HCT116 (cell line): ENCODE data around the gene C1orf105. TPM values are rescaled to one million over a fixed set of nuclear protein-coding genes. Genes with fewer than 3 reads are reported as not detected.

ENCODE experiments used
- ATAC-seq: fragments of 200-7000 bp; cut with Tn5 transposase; 2 replicates; pipeline ENCODE4 v1.9.1; 2020; ENCODE audit warnings: mild to moderate bottlenecking, moderate library complexity
- BruUV-seq: library from RNA; stranded (reverse); fragments of 400-500 nt; replicated peaks from 2 replicates; lab custom pipeline; 2021; lab: Mats Ljungman, UMichigan
- CTCF ChIA-PET: fragments of 300-600 bp; sonication (Branson Sonifier 250); formaldehyde crosslinking; loops from one replicate; lab custom pipeline; 2021; ENCODE audit warnings: antibody characterized with exemption; lab: Charles Lee
- POLR2A ChIA-PET: fragments of 300-600, 350-600 bp; sonication (Branson Sonifier 250); formaldehyde crosslinking; loops from one replicate; lab custom pipeline; 2021; ENCODE audit warnings: antibody characterized with exemption; lab: Charles Lee
- RAD21 ChIA-PET, 2 experiments: fragments of 300-600 bp; sonication (Branson Sonifier 250); formaldehyde crosslinking; loops; one replicate each; lab custom pipeline; 2023; ENCODE audit warnings: low total read pairs in 2 of 2; ENCODE audit not compliant: uncharacterized antibody in 2 of 2, unreplicated experiment in 2 of 2, low non-redundant PET in 1 of 2; lab: Charles Lee
- DNase-seq: peaks from one replicate; pipeline ENCODE4 v3.0.0-alpha.2; 2010; ENCODE audit warnings: low read depth, low spot score
- H2AFZ ChIP-seq: fragments of 200-600 bp; shearing (Covaris generic), sonication (generic); 2 replicates; pipeline ENCODE4 v1.6.1; 2017; ENCODE audit warnings: low read depth, mixed run types, mixed read lengths, antibody characterized with exemption, low read length; ENCODE audit not compliant: poor library complexity, severe bottlenecking
- H3K27ac ChIP-seq: 2 replicates; pipeline ENCODE4 v1.5.1; 2012; ENCODE audit warnings: low read depth, low read length
- H3K27me3 ChIP-seq: fragments of 200-600 bp; sonication (generic); 2 replicates; pipeline ENCODE4 v1.6.1; 2016; ENCODE audit warnings: mixed run types, low read length, mixed read lengths; ENCODE audit not compliant: insufficient read depth
- H3K36me3 ChIP-seq, 2 experiments: fragments of 200-500 bp in 1 of 2; fragments of 200-600 bp in 1 of 2; sonication (Bioruptor generic) in 1 of 2; sonication (generic) in 1 of 2; 2 replicates each; pipeline versions ENCODE4 v1.5.1 to v1.6.1; 2014 to 2016; ENCODE audit warnings: low read length in 2 of 2, inconsistent platforms in 1 of 2, mixed read lengths in 1 of 2, mixed run types in 1 of 2; ENCODE audit not compliant: insufficient read depth in 2 of 2, control insufficient read depth in 1 of 2
- H3K4me1 ChIP-seq, 2 experiments: fragments of 200-600 bp in 1 of 2; sonication (generic) in 1 of 2; 2 replicates each; pipeline versions ENCODE4 v1.5.1 to v1.6.1; 2012 to 2017; ENCODE audit warnings: low read length in 2 of 2, inconsistent platforms in 1 of 2, mild to moderate bottlenecking in 1 of 2, mixed read lengths in 1 of 2, mixed run types in 1 of 2, moderate library complexity in 1 of 2; ENCODE audit not compliant: insufficient read depth in 2 of 2, control insufficient read depth in 1 of 2
- H3K4me2 ChIP-seq: fragments of 200-600 bp; sonication (generic); 2 replicates; pipeline ENCODE4 v1.6.1; 2017; ENCODE audit warnings: mixed run types, low read length, mixed read lengths
- H3K4me3 ChIP-seq, 2 experiments: fragments of 200-600 bp in 1 of 2; sonication (generic) in 1 of 2; replicated peaks in 1 of 2; 2 replicates each; pipeline ENCODE4 v1.5.1; 2011 to 2016; ENCODE audit warnings: low read length in 2 of 2, control low read depth in 1 of 2, low read depth in 1 of 2, mild to moderate bottlenecking in 1 of 2, mixed read lengths in 1 of 2, mixed run types in 1 of 2
- H3K79me2 ChIP-seq: fragments of 200-600 bp; sonication (generic); 2 replicates; pipeline ENCODE4 v1.6.1; 2017; ENCODE audit warnings: mild to moderate bottlenecking, mixed run types, low read length, moderate library complexity, mixed read lengths; ENCODE audit not compliant: insufficient read depth
- H3K9ac ChIP-seq: fragments of 200-600 bp; sonication (generic); 2 replicates; pipeline ENCODE4 v1.6.1; 2016; ENCODE audit warnings: low read length, mixed read lengths
- H3K9me2 ChIP-seq: fragments of 200-600 bp; sonication (generic), shearing (Covaris generic); 2 replicates; pipeline ENCODE4 v1.6.1; 2017; ENCODE audit warnings: mixed run types, mild to moderate bottlenecking, moderate library complexity; ENCODE audit not compliant: insufficient read depth
- H3K9me3 ChIP-seq, 2 experiments: fragments of 200-500 bp in 1 of 2; fragments of 200-600 bp in 1 of 2; sonication (Bioruptor generic) in 1 of 2; sonication (generic) in 1 of 2; 2 replicates each; pipeline ENCODE4 v1.6.1; 2014 to 2017; ENCODE audit warnings: low read length in 2 of 2, mixed read lengths in 2 of 2, inconsistent platforms in 1 of 2, low read depth in 1 of 2, mild to moderate bottlenecking in 1 of 2, mixed run types in 1 of 2, moderate library complexity in 1 of 2; ENCODE audit not compliant: control insufficient read depth in 1 of 2, insufficient read depth in 1 of 2
- H4K20me1 ChIP-seq: fragments of 200-600 bp; sonication (generic), shearing (Covaris generic); 2 replicates; pipeline ENCODE4 v1.6.1; 2017; ENCODE audit warnings: mixed run types, mild to moderate bottlenecking, moderate library complexity; ENCODE audit not compliant: insufficient read depth
- CBX3 ChIP-seq: IDR thresholded peaks from 2 replicates; pipeline ENCODE4 v1.6.1; 2012; ENCODE audit warnings: low read depth
- CEBPB ChIP-seq: IDR thresholded peaks from 2 replicates; pipeline ENCODE4 v1.6.1; 2012; ENCODE audit warnings: low read depth
- EGR1 ChIP-seq: IDR thresholded peaks from 2 replicates; pipeline ENCODE4 v1.6.1; 2012; ENCODE audit warnings: low read depth
- ELF1 ChIP-seq: IDR thresholded peaks from 2 replicates; pipeline ENCODE4 v1.6.1; 2012; ENCODE audit warnings: low read depth, borderline replicate concordance
- EZH2phosphoT487 ChIP-seq: fragments of 200-600 bp; IDR thresholded peaks from 2 replicates; pipeline ENCODE4 v1.6.1; 2018; ENCODE audit warnings: antibody characterized with exemption, borderline replicate concordance
- FOSL1 ChIP-seq: IDR thresholded peaks from 2 replicates; pipeline ENCODE4 v1.6.1; 2012; ENCODE audit warnings: low read depth
- JUND ChIP-seq: IDR thresholded peaks from 2 replicates; pipeline ENCODE4 v1.6.1; 2012
- RAD21 ChIP-seq: IDR thresholded peaks from 2 replicates; pipeline ENCODE4 v1.6.1; 2012; ENCODE audit warnings: low read depth, mild to moderate bottlenecking
- SIN3A ChIP-seq: IDR thresholded peaks from 2 replicates; pipeline ENCODE4 v1.6.1; 2012; ENCODE audit warnings: low read depth
- SP1 ChIP-seq: IDR thresholded peaks from 2 replicates; pipeline ENCODE4 v1.6.1; 2012; ENCODE audit warnings: low read depth
- ZFX ChIP-seq: fragments of 450-650 bp; IDR thresholded peaks from 2 replicates; pipeline ENCODE4 v1.6.1; 2017
- ZNF274 ChIP-seq: fragments of 200-500 bp; sonication (Bioruptor generic); IDR thresholded peaks from 2 replicates; pipeline ENCODE4 v1.6.1; 2014; ENCODE audit warnings: mild to moderate bottlenecking, low read depth, low read length, inconsistent platforms
- intact Hi-C: fragments of 100-400 bp; cut with micrococcal nuclease; formaldehyde crosslinking; loops from 2 replicates; pipeline ENCODE4 v1.10.0; 2022
- total RNA-seq: library from RNA; stranded (reverse); gene quantifications from one replicate; pipeline ENCODE4 v1.2.1, GENCODE V29; 2021; ENCODE audit not compliant: unreplicated experiment
- TF ChIP-seq, protein P1 (sequence below), 3 experiments: fragments of 200-600 bp in 1 of 3; sonication (generic) in 1 of 3; IDR thresholded peaks in 2 of 3; conservative IDR thresholded peaks in 1 of 3; 2 replicates each; pipeline ENCODE4 v1.5.1; 2012 to 2017; ENCODE audit warnings: low read depth in 2 of 3, low read length in 2 of 3, antibody characterized with exemption in 1 of 3, borderline replicate concordance in 1 of 3, control low read depth in 1 of 3, mild to moderate bottlenecking in 1 of 3, mixed read lengths in 1 of 3, mixed run types in 1 of 3, moderate library complexity in 1 of 3; ENCODE audit not compliant: insufficient read depth in 1 of 3
- TF ChIP-seq, protein P2 (sequence below): IDR thresholded peaks from 2 replicates; pipeline ENCODE4 v1.6.1; 2012; ENCODE audit warnings: low read depth
- TF ChIP-seq, protein P3 (sequence below): IDR thresholded peaks from 2 replicates; pipeline ENCODE4 v1.6.1; 2012
- TF ChIP-seq, protein P4 (sequence below): IDR thresholded peaks from 2 replicates; pipeline ENCODE4 v1.6.1; 2012

The C1orf105 gene
- total RNA-seq, 1 experiment from 2014 or later = not detected

DNA sequence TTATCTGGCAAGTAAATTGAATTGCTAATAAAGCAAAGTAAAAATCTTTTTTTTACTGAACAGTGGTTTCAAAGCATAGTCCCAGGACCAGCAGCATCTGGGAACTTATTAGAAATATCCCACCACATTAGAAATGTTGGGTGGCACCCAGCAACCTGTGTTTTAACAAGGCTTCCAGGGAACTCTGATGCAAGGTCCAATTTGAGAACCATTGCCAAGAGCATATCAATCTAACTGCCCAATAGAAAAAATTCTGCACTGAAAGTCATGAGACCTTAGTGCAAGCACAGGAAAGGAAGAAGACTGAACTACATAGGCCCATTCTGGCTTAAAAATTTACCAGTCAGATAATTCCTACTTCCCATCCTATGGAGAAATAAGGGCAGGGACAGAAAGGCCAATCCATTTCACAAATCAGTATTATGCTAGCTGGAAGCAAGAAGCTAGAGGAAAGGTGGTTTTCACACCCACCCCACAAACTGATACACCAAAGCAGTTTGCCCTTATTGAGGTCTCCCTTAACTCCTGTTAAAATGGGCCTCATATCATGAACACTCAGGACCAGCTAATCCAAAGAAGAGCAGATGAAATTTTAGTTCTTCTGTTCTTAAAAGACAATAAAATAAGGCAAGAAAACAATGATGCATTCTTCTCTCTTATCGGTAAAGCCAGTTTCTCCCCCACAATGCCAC lies 17.5 kb upstream of the C1orf105 start:
- peaks cover 5 to 9% of the 10 kb centered on the region in 2 experiments; a peak in 3 of 4 replicates for H3K4me1 ChIP-seq
- H3K9ac ChIP-seq = no peak overlapping the region
- no peak overlapping the region for H3K4me3 ChIP-seq
- H4K20me1 ChIP-seq = no peaks in the 10 kb centered on the region
- no peak overlapping the region for H3K4me2 ChIP-seq
- BruUV-seq = no TSS peak
- ChIA-PET RAD21 (no interaction called here), CTCF (interaction anchor here (0.6 kb wide), 1 partner anchor 401 kb away, joined by 4 read pairs; no protein-coding TSS in a partner anchor), POLR2A (no interaction called here)
- H3K9me3 ChIP-seq = no peaks in the 10 kb centered on the region
- H2AFZ ChIP-seq = no peak overlapping the region
- no peaks in the 10 kb centered on the region for H3K79me2 ChIP-seq
- DNase-seq (no peak), ATAC-seq (no peak)
- H3K9me2 ChIP-seq = no peaks in the 10 kb centered on the region
- no peak for TF ChIP-seq EZH2phosphoT487
- no peak for TF ChIP-seq SIN3A
- no peak for TF ChIP-seq EGR1
- TF ChIP-seq, protein P1, sequence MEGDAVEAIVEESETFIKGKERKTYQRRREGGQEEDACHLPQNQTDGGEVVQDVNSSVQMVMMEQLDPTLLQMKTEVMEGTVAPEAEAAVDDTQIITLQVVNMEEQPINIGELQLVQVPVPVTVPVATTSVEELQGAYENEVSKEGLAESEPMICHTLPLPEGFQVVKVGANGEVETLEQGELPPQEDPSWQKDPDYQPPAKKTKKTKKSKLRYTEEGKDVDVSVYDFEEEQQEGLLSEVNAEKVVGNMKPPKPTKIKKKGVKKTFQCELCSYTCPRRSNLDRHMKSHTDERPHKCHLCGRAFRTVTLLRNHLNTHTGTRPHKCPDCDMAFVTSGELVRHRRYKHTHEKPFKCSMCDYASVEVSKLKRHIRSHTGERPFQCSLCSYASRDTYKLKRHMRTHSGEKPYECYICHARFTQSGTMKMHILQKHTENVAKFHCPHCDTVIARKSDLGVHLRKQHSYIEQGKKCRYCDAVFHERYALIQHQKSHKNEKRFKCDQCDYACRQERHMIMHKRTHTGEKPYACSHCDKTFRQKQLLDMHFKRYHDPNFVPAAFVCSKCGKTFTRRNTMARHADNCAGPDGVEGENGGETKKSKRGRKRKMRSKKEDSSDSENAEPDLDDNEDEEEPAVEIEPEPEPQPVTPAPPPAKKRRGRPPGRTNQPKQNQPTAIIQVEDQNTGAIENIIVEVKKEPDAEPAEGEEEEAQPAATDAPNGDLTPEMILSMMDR (IDR thresholded peaks at IDR 0.05 in 2 of 3, conservative IDR thresholded peaks at IDR 0.05 in 1 of 3; ENCODE audit: borderline replicate concordance in 1 of 3, insufficient read depth in 1 of 3, low read depth in 2 of 3, low read length in 2 of 3) = no peak
- no peak for TF ChIP-seq ZFX
- no peak for TF ChIP-seq ZNF274
- TF ChIP-seq RAD21 = no peak
- TF ChIP-seq, protein P2, sequence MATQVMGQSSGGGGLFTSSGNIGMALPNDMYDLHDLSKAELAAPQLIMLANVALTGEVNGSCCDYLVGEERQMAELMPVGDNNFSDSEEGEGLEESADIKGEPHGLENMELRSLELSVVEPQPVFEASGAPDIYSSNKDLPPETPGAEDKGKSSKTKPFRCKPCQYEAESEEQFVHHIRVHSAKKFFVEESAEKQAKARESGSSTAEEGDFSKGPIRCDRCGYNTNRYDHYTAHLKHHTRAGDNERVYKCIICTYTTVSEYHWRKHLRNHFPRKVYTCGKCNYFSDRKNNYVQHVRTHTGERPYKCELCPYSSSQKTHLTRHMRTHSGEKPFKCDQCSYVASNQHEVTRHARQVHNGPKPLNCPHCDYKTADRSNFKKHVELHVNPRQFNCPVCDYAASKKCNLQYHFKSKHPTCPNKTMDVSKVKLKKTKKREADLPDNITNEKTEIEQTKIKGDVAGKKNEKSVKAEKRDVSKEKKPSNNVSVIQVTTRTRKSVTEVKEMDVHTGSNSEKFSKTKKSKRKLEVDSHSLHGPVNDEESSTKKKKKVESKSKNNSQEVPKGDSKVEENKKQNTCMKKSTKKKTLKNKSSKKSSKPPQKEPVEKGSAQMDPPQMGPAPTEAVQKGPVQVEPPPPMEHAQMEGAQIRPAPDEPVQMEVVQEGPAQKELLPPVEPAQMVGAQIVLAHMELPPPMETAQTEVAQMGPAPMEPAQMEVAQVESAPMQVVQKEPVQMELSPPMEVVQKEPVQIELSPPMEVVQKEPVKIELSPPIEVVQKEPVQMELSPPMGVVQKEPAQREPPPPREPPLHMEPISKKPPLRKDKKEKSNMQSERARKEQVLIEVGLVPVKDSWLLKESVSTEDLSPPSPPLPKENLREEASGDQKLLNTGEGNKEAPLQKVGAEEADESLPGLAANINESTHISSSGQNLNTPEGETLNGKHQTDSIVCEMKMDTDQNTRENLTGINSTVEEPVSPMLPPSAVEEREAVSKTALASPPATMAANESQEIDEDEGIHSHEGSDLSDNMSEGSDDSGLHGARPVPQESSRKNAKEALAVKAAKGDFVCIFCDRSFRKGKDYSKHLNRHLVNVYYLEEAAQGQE = no peak
- no peak for TF ChIP-seq FOSL1
- no peak for TF ChIP-seq CEBPB
- TF ChIP-seq, protein P3, sequence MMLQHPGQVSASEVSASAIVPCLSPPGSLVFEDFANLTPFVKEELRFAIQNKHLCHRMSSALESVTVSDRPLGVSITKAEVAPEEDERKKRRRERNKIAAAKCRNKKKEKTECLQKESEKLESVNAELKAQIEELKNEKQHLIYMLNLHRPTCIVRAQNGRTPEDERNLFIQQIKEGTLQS = no peak
- no peak for TF ChIP-seq CBX3
- TF ChIP-seq, protein P4, sequence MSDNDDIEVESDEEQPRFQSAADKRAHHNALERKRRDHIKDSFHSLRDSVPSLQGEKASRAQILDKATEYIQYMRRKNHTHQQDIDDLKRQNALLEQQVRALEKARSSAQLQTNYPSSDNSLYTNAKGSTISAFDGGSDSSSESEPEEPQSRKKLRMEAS = no peak
- TF ChIP-seq JUND = no peak
- no peak for TF ChIP-seq SP1
- no peak for TF ChIP-seq ELF1
- H3K27me3 ChIP-seq = peaks cover 5% of the 10 kb centered on the region; the same call in 1 of the 2 replicates
- no peak overlapping the region for H3K27ac ChIP-seq
- H3K36me3 ChIP-seq = no peaks in the 10 kb centered on the region
- intact Hi-C loops = loop anchor here (5.0 kb wide), 1 partner anchor 601 kb away; no protein-coding TSS in a partner anchor
